Measurements from ENCODE around the gene UBE3D. TPM values are rescaled to one million over a fixed set of nuclear protein-coding genes. Genes with fewer than 3 reads are reported as not detected.
"Not testable (repeated sequence)": the region's sequence is repeated elsewhere in the genome, so short reads cannot be mapped to it uniquely, and the experiment has no call there.

The UBE3D gene
- polyA plus RNA-seq, 3 donors, result 6.7 to 10.1 (median 8.1) TPM

DNA sequence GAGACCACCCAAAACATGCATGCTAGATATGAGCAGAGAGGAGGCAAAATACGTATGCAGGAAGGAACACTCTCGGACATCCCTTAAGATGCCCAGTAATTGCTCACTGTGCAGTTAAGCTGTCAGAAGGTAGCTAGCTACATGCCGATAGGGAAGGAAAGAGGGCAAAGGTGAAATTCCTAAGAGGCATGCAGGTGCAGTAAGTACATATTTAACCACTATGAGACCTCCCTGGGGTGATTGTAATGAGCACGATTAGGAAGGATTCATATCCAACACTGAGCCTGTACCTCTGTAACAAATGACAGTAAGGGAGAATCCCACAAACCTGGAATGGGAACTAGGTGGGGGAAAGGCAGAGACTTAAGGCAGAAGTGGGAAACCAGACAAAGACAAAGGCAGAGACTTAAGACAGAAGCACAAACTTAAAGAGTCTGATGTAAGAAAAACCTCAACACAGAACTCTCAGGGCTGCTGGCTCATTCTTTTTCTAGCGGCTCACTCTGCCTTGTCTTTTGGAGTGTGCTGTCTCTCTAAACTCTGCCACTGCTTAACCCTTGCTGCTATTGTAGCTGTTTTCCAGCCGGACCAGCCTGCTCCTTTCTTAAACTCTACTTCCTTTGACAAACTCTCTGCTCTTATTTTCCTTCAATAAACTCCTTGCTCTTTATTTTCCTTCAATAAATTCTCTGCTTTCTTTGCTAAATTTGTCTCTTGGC, 148.1 kb downstream of the UBE3D start:
- DNase-seq, result no peak

DNA sequence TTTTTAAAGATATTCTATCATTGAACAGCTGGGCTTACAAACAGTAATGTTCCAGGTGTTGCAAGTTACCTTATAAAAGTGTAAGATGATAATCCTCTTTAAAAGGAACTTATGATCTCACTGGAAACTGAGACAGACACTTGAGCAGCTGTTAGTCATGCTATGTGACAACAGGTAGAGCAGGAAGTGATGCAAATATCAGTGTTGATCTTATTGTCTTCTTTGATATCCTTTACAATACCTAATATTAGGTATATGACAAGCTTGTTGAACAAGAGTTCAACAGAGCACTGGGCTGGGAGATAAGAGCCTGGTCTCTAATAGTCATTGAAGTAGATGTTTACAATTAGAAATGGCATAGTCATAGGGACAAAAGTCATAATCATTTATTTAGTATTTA, 150.0 kb downstream of the UBE3D start:
- no peak for DNase-seq

DNA sequence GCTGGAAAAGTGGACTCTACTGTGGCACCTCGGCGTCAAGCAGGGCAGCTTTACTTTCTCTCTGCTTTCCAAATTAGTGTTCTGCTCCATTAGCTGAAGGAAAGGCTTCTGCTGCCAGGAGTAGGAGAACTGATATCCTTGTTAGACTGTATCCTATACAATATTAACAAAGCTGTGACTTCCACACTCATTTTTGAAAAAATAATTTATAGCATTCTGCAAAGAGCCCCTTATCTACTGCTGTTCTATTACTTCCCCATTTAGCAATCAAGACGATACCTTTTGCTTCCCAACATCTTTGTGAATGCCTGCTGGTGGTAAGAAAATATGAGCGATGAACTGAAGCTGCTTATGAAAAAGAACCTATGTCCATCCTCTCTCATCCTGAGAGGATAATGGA, 151.1 kb downstream of the UBE3D start:
- DNase-seq, result no peak

DNA sequence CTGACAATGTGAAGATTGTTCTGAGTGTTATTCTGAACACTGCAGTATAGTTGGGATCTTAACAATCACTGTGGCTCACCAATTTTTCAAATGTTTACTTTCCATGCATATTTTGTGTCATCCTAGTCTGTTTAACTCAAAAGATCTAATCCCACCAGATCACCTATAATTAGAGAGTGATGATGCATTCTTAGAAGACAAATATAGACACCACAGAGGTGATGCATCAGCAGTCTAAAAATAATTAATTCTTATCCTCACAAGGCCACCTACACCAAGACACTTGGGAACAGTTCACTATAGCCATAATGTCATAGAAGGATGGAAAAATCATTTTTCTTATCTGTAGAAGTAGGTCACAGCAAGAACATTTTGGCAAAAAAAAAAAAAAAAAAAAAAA, 154.8 kb downstream of the UBE3D start:
- DNase-seq, result no peak

DNA sequence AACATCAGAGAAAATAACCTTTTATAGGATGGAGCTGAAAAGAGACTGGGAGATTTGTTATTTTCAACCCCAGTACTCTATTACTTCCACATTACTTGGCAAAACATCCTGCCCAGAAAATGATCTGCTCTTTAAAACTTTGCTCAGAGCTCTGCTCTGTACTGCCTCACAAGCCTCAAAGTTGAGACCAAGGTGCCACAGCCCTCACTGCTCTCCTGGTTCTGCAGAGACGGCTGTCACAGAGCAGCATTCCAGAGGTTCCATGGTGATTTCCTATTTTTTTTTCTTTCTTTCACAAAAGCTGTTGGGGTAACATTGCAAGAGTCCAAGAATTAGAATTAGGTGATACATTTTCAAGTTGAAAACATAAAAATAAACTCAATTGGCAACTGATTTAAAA, 155.2 kb downstream of the UBE3D start:
- no peak for DNase-seq

DNA sequence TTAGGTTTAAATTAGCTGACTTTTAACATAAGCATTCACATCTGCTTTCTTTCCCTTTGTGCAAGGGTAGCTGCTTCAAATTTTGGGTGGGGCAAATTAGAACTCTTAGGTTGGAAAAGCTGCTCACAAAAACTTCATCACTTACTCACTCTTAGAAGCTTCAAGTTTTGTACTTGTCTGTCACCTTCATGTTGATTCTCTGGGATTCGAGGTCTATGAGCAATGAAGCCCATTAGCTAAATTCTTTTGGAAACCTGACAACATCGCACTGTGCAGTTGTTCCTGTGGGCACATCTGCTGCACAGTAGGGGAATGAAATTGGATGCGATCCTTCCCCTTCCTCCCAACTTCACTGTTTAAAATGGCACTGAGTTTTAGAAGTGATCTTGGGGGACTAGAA, 156.1 kb downstream of the UBE3D start:
- no peak for DNase-seq

DNA sequence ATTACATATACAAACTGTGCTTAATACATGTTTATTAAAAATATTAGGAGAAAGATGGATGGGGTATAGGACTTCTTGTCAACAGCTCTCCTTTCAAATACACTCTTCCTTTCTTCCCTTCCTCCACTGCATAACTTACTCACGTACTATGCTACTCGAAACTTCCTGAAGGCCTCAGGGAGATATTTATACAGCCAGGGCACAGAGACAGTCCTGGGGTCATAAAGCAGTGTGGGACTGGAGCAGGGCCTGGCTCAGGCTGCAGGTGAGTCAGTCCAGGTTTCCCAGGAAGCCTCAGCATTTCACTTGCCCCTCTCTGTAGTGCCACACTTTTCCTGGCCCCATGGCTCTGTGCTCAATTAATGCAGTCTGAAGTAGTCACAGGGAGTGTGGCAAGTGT, 157.0 kb downstream of the UBE3D start:
- DNase-seq, result no peak

DNA sequence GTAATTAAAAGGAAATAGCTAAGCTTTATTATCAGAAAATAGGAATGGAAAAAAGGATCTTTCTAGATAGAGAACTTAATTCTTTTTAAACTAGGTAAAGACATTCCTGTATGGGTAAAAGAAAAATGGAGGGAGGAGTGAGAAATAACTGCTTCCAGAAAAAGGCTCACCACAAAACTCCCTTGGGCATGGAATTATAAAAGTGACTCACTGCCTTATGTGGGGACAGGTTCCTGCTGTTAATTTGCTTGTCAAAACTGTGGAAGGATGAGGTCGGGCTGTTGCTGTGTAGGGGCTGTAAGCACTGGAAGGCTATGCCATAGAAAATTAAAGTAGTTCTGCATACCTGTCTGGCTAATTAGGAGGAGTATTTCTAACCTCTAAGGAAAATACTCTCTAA, 158.7 kb downstream of the UBE3D start:
- peak; percentile 22 for DNase-seq

DNA sequence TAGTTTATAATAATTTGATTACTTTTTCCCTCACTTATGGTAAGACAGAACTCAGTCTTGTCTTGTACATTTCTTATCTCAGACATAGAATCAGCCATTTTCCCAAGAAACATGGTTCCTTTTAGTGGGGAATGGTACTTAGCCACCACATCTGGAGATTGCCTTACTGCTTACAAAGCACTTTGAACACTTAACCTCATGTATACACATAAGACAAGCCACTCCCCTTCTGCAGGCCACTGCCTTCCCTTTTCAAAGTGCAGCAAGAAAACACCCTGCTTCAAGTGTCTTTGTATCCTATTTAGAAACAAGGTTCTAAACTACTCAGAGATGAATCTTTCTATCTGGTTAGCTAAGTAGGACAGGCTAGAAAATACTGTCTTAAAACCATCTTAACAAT, 159.2 kb downstream of the UBE3D start:
- DNase-seq, result no peak

DNA sequence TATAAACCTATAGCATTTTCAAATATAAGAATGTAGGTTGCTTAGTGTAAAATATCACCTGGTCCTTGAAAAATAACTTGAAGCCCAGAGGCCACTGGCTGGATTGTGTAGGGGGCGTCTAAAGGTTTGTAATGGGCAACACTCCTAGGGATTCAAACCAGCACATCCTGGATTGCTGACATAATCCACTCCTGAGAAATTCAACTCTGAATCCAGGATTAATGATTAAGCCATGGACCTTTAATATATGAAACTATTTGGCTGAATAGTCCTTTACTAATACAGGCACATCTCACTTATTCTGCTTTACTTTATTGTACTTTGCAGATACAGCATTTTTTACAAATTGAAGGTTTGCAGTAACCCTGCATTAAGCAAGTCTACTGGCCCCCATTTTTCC, 160.8 kb downstream of the UBE3D start:
- no peak for DNase-seq

DNA sequence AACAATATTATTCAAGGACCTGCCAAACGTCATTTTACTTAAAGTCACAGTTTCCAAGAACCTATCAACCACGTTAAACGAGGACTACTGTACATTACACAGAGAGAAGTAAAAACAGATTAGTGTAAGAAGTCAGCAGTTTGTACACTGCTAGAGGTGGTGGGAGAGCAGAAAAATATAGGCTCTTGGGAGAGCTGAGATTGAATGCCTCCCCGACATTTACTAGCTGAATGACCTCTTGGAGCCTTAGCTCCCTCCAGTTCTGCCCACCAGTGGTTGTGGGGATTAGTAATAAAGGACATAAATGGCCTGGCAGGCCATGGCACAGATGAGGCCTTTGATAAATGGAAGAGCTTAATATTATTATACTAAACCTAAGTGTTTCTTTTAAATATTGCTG, 161.4 kb downstream of the UBE3D start:
- DNase-seq, result no peak

DNA sequence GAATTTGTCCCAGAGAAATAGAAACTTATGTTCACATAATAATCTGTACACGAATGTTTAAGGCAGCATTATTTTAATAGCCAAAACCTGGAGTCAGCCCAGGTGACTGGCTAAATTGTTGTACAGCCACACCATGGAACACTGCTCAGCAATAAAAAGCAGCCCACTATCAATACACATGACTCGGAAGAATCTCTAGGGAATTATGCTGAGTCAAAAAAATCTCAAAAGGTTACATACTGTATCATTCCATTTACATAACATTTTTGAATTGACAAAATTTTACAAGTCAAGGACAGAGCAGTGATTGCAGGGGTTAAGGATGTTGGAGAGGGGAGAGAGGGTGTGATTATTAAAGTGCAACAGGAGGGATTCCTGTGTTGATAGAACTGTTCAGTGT, 163.4 kb downstream of the UBE3D start:
- no peak for DNase-seq

DNA sequence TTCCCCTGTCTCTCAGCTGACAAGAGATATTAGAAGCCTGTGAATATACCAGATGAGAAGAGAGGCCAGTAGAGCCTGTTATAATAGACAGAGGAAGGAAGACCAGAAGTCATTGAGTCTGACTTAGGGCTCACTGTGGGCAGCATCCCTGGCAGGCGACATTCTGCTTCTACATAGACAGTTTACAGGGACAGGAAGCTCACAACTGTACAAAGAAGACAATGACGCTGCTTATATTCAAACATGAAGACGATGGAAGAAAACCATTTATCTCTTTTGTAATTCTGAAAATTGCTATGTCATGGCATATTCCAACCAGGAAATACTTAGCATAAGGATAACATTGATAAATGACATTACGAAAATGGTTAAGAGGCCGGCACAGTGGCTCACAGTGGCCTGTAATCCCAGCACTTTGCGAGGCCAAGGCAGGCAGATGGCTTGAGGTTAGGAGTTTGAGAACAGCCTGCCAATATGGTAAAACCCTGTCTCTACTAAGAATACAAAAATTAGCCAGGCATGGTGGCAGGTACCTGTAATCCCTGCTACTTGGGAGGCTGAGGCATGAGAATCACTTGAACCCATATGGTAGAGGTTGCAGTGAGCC, 170.9 kb downstream of the UBE3D start:
- no peak for DNase-seq

DNA sequence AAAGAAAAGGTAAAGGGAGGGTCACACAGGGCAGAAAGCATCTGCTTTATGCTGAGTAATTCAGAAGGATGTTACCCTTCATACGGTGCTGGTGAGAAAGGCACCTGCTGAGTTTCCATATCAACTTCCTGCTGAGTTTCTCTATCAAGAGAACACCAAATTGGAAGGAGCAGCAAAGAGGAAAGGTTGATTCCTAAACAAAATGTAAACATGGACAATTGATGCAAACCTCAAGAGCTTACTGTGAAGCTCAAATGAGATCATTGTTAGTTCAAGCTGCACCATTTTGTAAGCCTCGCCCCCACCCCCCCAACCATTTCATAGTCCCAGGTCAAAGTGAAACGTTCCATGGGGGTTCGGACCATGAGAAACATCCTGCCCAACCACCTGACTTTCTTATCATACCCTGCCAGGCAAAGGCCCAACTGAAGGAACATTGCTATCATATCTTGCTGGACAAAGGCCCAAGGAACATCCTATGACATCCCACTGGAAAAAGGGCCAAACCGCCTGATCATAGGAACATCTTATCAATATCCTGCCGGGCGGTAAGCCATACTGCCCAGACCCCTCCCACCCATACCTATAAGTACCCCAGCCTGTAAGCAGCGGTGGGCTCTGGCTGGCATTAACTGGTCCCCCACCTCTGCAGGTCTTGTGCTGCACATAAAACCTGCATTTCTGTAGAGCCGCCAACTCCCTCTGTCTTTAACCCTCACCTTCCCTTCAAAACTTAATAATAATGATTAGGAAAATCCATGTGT, 171.6 kb downstream of the UBE3D start:
- no peak for DNase-seq

DNA sequence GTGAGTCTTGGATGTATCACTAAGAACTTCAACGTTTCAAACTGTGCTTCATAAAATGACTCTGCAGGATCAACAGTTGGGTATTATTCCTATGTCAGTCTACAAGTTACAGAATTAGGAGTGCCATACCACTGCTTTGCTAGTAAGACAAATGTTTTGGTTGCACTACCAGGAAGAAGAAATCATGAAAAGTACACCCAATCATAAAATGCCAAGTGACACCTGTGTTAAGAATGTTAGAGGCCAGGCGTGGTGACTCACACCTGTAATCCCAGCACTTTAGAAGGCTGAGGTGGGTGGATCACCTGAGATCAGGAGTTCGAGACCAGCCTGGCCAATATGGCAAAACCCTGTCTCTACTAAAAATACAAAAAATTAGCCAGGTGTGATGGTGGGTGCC, 174.1 kb downstream of the UBE3D start:
- DNase-seq, result not testable (repeated sequence)

DNA sequence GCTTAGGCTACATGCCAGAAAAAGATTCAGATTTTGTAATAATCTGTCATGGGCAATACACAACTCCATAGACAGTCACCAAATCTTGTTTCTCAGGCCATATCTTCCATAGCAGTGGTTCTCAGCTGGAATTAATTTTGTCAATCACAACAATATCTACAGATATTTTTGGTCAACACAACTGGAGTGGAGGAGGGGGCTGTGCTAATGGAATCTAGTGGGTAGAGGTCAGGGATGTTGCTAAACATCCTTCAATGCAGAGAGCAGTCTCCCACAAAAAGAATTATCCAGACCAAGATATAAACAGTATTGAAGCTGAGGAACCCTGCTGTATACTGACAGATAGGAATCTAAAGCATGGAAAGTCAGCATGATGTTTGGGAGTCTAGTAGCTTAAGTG, 174.6 kb downstream of the UBE3D start:
- DNase-seq, result no peak

DNA sequence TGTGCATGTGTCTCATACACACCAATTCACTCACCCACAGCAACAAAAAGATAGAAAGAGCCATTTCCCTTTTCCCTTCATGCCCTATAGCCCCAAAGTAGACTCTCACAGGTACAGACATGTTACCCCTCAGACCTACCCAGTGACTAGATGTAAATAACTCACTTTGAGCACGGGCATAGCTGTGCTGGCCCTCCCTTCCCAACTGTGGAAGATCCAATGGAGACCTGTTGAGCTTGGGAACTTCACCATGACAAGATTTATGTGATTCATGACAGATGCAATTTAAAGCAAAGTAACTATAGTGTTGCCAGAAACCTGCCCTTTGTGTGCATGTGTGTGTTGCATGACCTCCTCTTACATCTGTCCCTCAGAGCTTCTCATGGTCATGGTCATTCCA, 175.4 kb downstream of the UBE3D start:
- no peak for DNase-seq

DNA sequence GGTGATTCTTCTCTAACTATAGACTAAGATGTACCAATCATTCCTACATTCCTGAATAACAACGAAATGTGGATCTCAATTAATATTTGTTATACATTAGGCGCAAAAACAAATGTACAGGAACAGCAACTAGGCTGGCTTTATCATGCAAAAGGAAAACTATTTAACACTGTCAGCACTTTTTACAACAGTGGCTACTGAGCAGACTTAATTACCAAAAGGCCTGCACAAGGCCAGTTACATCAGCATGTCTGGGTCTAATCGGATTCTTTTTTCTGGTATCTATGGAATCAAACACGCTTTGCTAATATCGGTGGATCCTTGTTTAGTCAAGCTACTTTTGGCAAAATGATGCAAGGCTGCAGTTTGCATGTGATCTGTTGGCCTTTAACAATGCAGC, 176.5 kb downstream of the UBE3D start:
- no peak for DNase-seq

DNA sequence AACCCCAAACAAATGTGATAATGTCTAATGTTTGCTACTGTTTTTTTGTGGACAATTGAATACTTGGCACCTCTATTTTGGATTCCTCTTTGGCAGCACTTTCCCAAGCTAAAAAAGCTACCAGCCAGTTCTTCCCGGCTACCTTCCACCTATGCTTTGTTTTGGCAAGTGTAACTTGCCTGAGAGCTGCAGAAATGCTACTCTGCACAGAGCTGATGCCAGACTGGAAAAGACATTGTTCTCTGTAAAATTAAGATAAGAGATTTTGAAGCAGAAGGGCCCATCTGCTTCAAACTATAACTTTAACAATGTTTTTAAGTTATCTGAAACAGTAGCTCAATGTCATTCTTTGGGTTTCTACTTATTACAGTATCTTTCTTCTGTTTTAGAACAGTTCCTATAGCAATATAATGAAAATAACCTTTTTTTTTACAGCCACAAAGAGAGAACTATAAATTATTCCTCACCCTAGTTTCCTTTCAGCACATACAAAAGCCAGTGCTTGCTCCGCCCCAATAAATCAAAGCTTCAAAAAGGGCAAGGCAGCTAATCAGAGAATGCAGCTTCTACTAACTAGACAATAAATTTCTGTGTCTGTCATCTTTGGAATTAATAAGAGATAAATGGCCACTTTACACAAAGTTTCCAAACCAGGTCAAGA, 183.1 kb downstream of the UBE3D start:
- peak; percentile 39 for DNase-seq

DNA sequence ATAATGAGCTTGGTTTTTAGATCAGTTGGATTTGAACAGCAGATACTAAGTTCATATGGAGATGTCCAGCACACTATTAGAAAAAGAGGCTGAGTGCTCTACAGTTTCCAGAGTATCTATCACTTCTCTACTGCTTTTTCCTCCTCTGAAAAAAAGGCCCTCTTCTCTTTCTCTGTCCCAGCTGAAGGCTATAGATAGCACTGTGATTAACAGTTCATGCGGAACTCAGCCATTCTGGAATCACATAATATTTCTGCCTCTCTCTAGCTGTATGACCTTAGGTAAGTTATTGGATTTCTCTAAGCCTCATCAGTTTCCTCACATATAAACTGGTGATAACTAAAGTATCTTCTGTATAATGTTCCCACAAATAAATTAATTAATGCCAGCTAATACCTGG, 184.1 kb downstream of the UBE3D start:
- DNase-seq, result no peak

DNA sequence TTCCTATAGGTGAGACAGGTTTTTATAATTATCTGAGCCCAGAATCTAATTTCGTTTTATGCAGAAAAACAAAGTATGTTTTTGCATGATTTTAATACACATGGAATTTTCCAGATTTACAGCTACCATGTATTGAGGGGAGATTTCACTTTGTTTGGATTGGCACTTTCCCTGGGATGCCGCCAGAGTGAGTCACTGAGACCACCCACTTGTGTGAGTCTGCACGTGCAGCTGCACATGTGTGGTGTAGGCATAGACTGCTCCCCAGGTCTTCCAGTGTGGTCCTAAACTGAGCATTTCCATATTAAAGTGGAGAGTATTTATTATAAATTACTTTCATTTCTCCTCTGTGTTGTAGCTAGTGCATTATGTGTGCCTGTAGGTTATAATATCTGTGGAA, 186.8 kb downstream of the UBE3D start:
- DNase-seq, result no peak
